NCI-H1105 treated with DMSO at 0.1 percent for 48 hours (cell line): Measurements from ENCODE around the gene CKS1B.

Source experiments
- DNase-seq: peaks from one replicate; lab custom pipeline; 2025; lab: John Stamatoyannopoulos, UW

The CKS1B gene

DNA sequence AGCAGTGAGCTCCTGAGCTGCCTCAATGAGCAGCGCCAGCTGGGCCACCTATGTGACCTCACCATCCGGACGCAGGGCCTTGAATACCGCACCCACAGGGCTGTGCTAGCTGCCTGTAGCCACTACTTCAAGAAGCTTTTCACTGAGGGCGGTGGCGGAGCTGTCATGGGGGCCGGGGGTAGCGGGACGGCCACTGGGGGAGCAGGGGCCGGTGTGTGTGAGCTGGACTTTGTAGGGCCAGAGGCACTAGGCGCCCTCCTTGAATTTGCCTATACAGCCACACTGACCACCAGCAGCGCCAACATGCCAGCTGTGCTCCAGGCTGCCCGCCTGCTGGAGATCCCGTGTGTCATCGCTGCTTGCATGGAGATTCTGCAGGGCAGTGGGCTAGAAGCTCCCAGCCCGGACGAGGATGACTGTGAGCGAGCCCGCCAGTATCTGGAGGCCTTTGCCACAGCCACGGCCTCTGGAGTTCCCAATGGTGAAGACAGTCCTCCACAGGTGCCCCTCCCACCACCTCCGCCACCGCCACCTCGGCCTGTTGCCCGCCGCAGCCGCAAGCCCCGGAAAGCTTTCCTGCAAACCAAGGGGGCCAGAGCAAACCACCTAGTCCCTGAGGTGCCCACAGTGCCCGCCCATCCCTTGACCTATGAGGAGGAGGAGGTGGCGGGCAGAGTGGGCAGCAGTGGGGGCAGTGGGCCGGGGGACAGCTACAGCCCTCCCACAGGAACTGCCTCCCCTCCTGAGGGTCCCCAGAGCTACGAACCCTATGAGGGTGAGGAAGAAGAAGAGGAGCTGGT is 40.4 kb downstream of the CKS1B start:
- no peak for DNase-seq

DNA sequence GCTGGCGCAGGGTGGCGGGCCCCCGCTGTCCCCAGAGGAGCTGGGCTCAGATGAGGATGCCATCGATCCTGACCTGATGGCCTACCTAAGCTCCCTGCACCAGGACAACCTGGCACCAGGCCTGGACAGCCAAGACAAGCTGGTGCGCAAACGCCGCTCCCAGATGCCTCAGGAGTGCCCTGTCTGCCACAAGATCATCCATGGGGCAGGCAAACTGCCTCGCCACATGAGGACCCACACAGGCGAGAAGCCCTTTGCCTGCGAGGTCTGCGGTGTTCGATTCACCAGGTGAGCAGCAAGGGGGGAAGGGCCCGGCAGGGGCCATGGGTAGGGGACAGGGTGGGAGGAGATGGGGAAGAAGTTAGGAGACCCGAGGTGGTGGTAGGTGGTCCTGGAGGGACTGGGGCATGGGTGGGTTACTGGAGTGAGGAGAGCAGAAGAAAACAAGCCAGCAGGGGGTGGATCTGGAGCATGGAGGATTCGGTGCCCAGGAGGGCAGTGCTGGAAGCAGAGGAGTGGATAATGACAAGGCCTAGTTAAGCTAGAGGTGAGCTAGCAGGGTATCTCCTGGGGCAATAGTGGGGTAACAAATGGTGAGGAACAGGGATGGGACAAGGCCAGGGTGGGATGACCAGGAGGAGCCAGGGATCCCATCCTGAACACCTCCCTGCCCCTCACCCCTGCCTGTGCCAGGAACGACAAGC is 41.2 kb downstream of the CKS1B start:
- no peak for DNase-seq

DNA sequence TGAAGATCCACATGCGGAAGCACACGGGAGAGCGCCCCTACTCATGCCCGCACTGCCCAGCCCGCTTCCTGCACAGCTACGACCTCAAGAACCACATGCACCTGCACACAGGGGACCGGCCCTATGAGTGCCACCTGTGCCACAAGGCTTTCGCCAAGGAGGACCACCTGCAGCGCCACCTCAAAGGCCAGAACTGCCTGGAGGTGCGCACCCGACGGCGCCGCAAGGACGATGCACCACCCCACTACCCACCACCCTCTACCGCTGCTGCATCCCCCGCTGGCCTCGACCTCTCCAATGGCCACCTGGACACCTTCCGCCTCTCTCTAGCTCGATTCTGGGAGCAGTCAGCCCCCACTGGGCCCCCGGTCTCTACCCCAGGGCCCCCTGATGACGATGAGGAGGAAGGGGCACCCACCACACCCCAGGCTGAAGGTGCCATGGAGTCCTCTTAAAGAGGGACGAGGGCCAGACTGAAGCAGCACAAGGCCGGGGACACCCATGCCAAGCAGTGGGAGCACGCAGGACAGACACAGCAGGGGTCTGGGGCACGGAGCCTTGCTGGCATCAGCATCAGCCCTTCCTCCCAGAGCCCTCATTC is 41.9 kb downstream of the CKS1B start:
- no peak for DNase-seq

DNA sequence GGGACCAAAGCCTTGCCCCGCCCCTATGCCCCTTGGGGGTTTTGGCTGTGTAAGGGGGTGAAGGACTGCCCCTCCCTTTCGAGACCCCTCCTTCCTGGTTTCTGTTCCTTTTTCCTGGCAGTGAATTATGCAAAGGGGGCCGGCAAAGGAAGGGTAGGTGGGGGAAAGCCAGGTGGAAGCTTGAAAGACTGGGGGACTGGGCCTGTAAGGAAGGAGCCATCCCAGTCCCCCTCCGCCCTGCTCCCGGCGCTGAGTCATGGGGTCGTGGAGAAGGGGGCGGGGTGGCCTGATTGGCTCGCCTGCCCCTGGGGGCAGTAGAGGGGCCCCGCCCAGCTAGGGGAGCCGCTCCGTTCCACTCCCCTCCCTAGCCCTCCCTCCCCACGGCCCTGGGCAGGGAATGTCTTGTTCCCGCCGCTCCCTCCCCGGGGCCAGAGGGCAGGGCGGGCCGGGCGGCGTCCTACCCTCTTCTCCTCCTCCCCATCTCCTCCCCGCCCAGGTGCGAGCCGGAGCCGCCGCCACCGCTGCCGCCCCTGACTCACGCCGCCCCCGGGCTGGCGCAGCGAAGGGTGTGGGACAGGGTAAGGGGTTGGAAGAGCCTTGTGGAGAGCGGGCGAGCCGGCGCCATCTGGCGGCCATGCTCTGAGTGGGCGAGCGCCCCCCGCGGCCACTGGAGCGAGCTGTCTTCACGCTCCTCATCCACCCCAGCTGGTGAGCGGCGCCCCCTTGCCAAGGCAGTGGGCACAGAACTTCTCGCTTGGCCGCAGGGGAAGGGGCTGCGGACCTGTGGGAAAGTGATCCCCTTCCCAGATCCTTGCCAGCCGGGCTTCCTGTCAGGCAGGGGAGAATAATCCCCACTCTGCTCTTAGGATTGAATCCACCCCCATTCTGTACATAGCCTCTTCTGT is 42.8 kb downstream of the CKS1B start:
- DNase-seq = peak; percentile 66

DNA sequence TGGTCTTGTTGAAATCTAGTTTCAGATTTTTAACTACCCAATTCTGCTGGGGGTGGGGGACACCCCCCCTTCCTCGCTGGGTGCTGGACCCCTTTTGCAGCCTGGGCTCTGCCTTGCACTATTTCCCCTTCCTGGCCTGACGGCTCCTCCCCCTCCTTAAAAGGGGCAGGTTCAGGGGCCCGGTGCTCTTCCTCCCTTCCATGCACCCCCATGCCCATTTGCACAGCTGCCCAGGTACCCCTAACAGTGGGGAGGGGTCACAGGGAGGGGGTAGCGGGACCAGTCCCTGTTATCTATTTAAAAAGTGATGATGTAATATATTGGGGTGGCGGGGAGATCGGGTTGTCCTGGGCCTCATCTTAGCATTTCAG is 43.5 kb downstream of the CKS1B start:
- DNase-seq = no peak

DNA sequence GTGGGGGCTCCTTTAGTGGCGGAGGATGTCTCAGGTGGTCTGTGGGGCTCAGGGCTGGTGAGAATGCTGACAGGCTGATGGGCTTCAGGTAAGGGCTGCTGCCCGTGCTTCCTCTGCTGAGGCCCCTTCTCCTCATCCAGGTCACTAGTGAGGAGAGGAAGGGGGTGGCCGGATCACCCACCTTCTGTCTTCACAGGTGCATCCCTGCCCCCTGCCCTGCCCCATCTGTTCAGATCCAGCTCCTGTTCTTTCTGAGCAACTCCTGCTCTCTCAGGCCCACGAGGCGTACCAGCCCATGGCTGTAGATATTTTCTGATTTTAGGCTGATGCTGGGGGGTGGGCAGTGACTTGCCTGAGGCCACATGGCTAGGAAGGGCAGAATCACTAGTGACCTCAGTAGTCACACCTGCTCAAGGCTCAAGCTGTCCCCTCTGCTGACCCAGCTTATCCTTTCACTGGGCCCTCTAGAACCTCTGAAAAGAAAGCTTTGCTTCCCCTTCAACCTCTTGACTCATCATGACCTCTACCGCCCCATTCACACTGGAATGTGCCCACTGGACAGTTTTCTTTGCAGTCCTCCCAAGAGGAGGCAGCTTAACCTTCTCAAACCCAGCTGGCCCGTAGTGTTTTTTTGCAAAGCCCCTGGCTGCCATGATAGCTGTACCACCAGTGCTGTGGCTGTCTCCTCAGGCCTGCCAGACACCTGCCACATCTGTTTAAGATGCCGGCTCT is 44.3 kb downstream of the CKS1B start:
- DNase-seq = no peak

DNA sequence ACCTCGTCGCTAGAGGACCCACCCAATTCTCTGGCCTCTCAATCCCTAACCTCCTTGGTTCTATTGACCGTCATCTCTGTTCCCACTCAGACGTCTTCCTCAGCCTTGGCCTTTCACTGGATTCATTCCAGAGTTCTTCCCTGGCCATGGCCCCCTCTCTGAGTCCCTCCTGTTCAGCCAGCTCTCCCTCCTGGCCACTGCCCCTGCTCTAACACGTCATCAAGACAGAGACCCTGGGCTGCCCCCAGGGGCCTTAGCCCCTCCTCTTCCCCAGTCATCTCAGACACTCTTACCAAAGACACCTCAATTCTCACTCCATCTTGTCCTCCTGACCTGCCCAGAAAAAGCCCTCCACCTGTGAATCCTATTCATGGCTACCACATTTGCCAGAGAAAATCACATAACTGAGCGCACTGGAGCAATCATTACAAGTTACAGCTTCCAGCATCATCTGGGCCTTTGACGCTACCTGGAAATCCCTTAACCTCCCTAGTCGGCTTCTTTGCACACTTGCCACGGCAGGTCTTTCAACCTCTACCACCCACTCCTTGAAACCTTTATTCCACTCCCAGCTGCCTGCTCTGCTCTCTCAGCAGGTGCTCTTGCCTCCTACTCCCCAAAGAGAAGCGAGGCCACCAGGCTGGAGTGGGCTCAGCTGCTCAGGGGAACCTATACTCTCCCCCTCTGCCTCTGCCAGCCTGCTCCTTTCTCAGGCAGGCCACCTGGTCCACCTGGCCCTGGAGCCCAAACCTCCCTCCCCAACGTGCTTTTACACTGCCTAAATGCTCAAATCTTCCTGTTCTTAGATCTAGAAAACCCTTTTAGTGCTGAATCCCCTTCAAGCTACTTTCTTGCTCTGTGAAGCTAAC is 45.1 kb downstream of the CKS1B start:
- DNase-seq = no peak

DNA sequence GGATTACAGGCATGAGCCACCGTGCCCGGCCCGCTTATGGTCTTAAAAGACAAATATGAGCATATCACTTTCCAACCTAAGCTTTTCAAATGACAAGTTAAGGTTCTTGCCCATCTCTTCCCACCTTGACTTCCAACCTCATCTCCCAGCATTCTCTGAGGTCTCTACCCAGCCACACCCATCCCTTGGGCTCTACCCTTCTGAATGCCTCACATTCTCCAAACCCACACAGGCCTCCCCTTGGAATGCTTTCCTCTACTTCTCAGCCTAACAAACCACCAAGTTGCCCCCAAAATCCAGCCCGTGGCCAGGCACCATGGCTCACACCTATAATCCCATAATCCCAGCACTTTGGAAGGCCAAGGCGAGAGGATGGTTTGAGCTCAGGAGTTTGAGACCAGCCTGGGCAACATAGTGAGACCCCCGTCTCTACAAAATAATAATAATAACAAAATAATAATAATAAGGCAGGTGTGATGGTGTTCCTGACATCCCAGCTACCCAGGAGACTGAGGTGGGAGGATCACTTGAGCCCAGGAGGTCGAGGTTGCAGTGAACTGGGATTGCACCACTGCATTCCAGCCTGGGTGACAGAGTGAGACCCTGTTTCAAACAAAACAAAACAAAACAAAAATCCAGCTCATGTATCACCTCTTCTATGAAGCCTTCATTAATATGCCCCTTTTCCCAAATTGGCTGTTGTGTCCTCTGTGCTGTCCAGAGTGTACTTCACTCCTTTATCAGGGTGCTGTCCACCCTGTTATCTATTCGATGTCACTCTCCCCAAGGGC is 47.9 kb downstream of the CKS1B start:
- DNase-seq = no peak

DNA sequence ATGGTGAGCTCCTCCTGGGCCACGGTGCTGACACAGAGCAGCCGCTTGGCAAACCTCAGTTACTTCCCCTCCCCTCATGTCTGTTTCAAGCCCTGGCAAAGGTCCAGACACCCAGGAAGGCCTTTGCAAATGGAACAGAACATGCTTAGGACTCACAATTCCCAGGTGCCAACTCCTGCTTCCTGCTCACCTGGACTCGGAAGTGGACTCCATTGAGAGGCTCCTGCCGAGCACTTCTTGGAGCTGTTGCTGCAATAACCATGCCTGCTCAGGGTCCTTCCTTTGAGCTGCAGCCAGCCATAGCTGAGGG is 48.4 kb downstream of the CKS1B start:
- peak; percentile 12 for DNase-seq

DNA sequence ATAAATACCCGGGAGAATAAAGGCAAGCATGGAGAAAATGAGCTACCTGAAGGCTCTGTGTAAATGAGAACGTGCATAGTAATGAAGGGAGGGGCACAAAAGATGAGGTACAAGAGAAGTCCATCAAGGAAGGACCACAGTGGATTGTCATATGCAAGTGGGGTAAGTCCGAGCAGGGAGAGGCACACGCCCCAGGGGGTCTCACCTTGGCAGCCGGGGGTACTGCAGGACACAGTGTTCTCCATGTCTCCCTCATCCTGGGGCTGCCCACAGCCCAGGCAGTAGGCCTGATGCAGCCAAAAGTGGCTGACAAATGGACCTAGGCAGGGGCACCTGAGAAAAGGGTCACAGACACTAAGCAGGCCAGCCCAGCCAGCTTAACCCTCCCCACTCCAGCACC is 49.1 kb downstream of the CKS1B start:
- no peak for DNase-seq

DNA sequence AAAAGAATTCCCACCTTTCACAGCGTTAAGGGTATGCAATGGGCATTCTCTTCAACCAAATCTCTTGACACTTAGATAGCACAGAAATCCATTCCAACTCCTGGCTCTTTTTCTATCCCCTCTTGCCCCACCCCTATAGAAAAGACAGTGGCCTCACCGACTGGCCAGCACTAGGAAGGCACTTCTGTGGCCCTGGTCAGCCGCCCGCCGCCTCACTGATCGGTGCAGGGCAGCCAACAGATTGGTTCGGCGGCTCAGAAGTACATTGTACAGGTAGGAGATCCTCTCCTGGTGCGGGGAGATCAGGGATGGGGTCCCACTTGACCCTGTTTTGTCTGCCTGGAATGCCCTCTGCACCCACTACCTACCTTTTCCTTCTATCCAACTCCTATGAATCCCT is 49.8 kb downstream of the CKS1B start:
- DNase-seq = no peak

DNA sequence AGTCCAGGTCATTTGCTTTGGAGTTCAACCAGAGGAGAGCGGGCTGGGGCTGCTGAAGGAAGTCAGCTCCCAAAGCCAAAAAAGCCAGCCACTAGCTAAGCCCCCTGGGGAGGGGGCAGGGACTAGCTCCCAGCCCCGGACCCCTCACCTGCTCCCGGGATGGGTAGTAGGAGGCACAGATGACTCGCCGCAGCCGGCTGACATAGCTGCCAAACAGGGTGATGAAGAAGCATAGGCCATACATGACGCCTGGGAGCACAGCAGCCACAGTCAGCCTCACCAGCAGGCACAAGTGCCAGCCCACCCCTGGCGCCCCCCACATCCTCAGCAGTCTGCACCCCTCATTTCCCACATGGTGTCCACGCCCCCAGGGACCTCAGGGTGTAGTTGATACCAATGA is 51.7 kb downstream of the CKS1B start:
- no peak for DNase-seq

DNA sequence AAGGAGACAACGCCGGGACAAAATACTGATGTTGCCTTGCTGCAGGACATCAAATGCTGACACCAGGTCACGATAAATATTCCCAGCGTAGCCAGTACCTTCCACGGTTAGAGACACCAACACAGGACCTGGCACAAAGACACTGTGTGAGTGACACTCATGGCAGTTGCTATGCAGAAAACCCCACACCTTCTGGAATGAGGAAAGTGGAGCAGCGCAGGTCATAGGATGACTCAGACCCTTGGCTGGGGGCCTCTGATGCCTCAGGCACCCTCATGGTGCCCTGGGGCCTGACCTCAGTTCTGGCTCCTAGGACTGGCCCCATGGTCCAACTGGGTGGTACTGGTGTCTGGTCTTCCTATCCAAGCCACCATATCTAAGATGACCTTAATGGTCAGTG is 52.1 kb downstream of the CKS1B start:
- no peak for DNase-seq
